H1 (cell line): Measurements from ENCODE around the gene ARHGAP26. TPM values are rescaled to one million over a fixed set of nuclear protein-coding genes. Genes with fewer than 3 reads are reported as not detected.

Source experiments
- CTCF ChIA-PET: fragments of 300-600 bp; sonication (Branson Sonifier 250); formaldehyde crosslinking; loops from one replicate; lab custom pipeline; 2021; ENCODE audit not compliant: partially characterized antibody; lab: Charles Lee
- POLR2A ChIA-PET: fragments of 300-600 bp; sonication (Branson Sonifier 250); formaldehyde crosslinking; loops from one replicate; lab custom pipeline; 2021; ENCODE audit warnings: inconsistent platforms; ENCODE audit not compliant: partially characterized antibody; lab: Charles Lee
- DNase-seq, 2 experiments: peaks; one replicate each; pipeline versions ENCODE4 v3.0.0 to v3.0.0-alpha.2; 2010 to 2022; ENCODE audit warnings: low spot score in 2 of 2, low read depth in 1 of 2, mixed read lengths in 1 of 2
- FAIRE-seq: peaks from 2 replicates; lab custom pipeline; 2011; peaks lifted over from hg19 to GRCh38; lab: Jason Lieb, UNC
- H2AFZ ChIP-seq: 2 replicates; pipeline ENCODE4 v1.8.1; 2012; ENCODE audit warnings: low read length, inconsistent platforms
- H2AK5ac ChIP-seq: 2 replicates; pipeline ENCODE4 v1.6.1; 2013; ENCODE audit warnings: low read depth, low read length
- H2BK120ac ChIP-seq: replicated peaks from 2 replicates; pipeline ENCODE3; 2013; ENCODE audit warnings: low read depth, low read length, inconsistent platforms
- H2BK12ac ChIP-seq: 2 replicates; pipeline ENCODE4 v1.6.1; 2013; ENCODE audit warnings: low read depth, low read length
- H2BK15ac ChIP-seq: 2 replicates; pipeline ENCODE4 v1.6.1; 2013; ENCODE audit warnings: low read length
- H2BK20ac ChIP-seq: 2 replicates; pipeline ENCODE4 v1.6.1; 2013; ENCODE audit warnings: low read length
- H2BK5ac ChIP-seq: 2 replicates; pipeline ENCODE4 v1.6.1; 2013; ENCODE audit warnings: low read depth, low read length
- H3K14ac ChIP-seq: 2 replicates; pipeline ENCODE4 v1.6.1; 2013; ENCODE audit warnings: inconsistent platforms; ENCODE audit not compliant: insufficient read length
- H3K18ac ChIP-seq: 2 replicates; pipeline ENCODE4 v1.6.1; 2013; ENCODE audit warnings: low read length; ENCODE audit errors: extremely low read depth
- H3K23ac ChIP-seq: 2 replicates; pipeline ENCODE4 v1.6.1; 2013; ENCODE audit warnings: inconsistent platforms; ENCODE audit not compliant: insufficient read length
- H3K23me2 ChIP-seq: 2 replicates; pipeline ENCODE4 v1.6.1; 2013; ENCODE audit warnings: low read depth, low read length
- H3K27ac ChIP-seq: 2 replicates; pipeline ENCODE4 v1.6.1; 2011; ENCODE audit warnings: low read depth, low read length, inconsistent platforms
- H3K27me3 ChIP-seq, 4 experiments: replicated peaks in 1 of 4; 1 replicate in 1 of 4; 2 replicates in 3 of 4; pipeline versions ENCODE4 v1.6.1 to v1.8.1; 2011 to 2013; ENCODE audit warnings: low read length in 3 of 4, mild to moderate bottlenecking in 3 of 4, inconsistent platforms in 2 of 4, mixed read lengths in 2 of 4, moderate library complexity in 1 of 4; ENCODE audit not compliant: control insufficient read depth in 3 of 4, insufficient read depth in 3 of 4; ENCODE audit errors: extremely low read depth in 1 of 4
- H3K36me3 ChIP-seq, 4 experiments: 2 replicates each; pipeline versions ENCODE4 v1.6.1 to v1.8.1; 2011 to 2013; ENCODE audit warnings: mild to moderate bottlenecking in 4 of 4, low read length in 3 of 4, moderate library complexity in 2 of 4, control low read depth in 1 of 4, inconsistent platforms in 1 of 4; ENCODE audit not compliant: insufficient read depth in 4 of 4, control insufficient read depth in 2 of 4
- H3K4ac ChIP-seq: replicated peaks from 2 replicates; pipeline ENCODE3; 2013; ENCODE audit warnings: low read length, low read depth, mixed read lengths, inconsistent platforms; ENCODE audit not compliant: insufficient read length
- H3K4me1 ChIP-seq, 4 experiments: replicated peaks in 1 of 4; 1 replicate in 1 of 4; 2 replicates in 3 of 4; pipeline versions ENCODE4 v1.6.1 to v1.8.1; 2011 to 2013; ENCODE audit warnings: low read length in 3 of 4, inconsistent platforms in 2 of 4, mixed read lengths in 1 of 4; ENCODE audit not compliant: insufficient read depth in 4 of 4, control insufficient read depth in 3 of 4
- H3K4me2 ChIP-seq, 2 experiments: 2 replicates each; pipeline versions ENCODE4 v1.6.1 to v1.8.1; 2011 to 2013; ENCODE audit warnings: low read depth in 2 of 2, low read length in 2 of 2, control low read depth in 1 of 2, inconsistent platforms in 1 of 2, mild to moderate bottlenecking in 1 of 2; ENCODE audit not compliant: insufficient read depth in 1 of 2
- H3K4me3 ChIP-seq, 4 experiments: fragments of 200-600, 300-600 bp in 1 of 4; sonication (generic), shearing (Covaris generic), sonication (Bioruptor Twin) in 1 of 4; 2 replicates each; pipeline versions ENCODE4 v1.5.1 to v1.8.1; 2011 to 2016; ENCODE audit warnings: low read length in 4 of 4, low read depth in 3 of 4, control low read depth in 2 of 4, inconsistent platforms in 2 of 4, mild to moderate bottlenecking in 2 of 4, mixed read lengths in 1 of 4, moderate library complexity in 1 of 4; ENCODE audit not compliant: insufficient read depth in 2 of 4; ENCODE audit errors: extremely low read depth in 1 of 4
- H3K56ac ChIP-seq: replicated peaks from 2 replicates; pipeline ENCODE3; 2013; ENCODE audit warnings: low read depth, mild to moderate bottlenecking, mixed read lengths, low read length, inconsistent platforms; ENCODE audit not compliant: insufficient read length
- H3K79me1 ChIP-seq: 2 replicates; pipeline ENCODE4 v1.6.1; 2013; ENCODE audit warnings: low read depth, low read length, control low read depth
- H3K79me2 ChIP-seq, 2 experiments: 2 replicates each; pipeline versions ENCODE4 v1.6.1 to v1.8.1; 2012 to 2013; ENCODE audit warnings: low read length in 2 of 2, mild to moderate bottlenecking in 2 of 2, inconsistent platforms in 1 of 2; ENCODE audit not compliant: insufficient read depth in 2 of 2, control insufficient read depth in 1 of 2
- H3K9ac ChIP-seq, 4 experiments: replicated peaks in 1 of 4; 1 replicate in 1 of 4; 2 replicates in 3 of 4; pipeline versions ENCODE4 v1.6.1 to v1.8.1; 2011 to 2013; ENCODE audit warnings: low read depth in 3 of 4, low read length in 3 of 4, control low read depth in 2 of 4, mild to moderate bottlenecking in 2 of 4, moderate library complexity in 2 of 4, inconsistent platforms in 1 of 4; ENCODE audit errors: extremely low read depth in 1 of 4
- H3K9me3 ChIP-seq, 2 experiments: 2 replicates each; pipeline versions ENCODE4 v1.6.1 to v1.8.1; 2012 to 2013; ENCODE audit warnings: mild to moderate bottlenecking in 2 of 2, moderate library complexity in 2 of 2, control low read depth in 1 of 2, inconsistent platforms in 1 of 2, low read depth in 1 of 2, low read length in 1 of 2, mixed read lengths in 1 of 2; ENCODE audit not compliant: insufficient read depth in 2 of 2
- H4K20me1 ChIP-seq, 2 experiments: replicated peaks in 1 of 2; 2 replicates each; pipeline versions ENCODE3 to v1.8.1; 2011 to 2013; ENCODE audit warnings: inconsistent platforms in 2 of 2, low read length in 2 of 2, mild to moderate bottlenecking in 1 of 2; ENCODE audit not compliant: insufficient read depth in 2 of 2, control insufficient read depth in 1 of 2
- H4K5ac ChIP-seq: 2 replicates; pipeline ENCODE4 v1.6.1; 2013; ENCODE audit warnings: low read length, low read depth, mixed read lengths, inconsistent platforms; ENCODE audit not compliant: insufficient read length
- H4K8ac ChIP-seq: 2 replicates; pipeline ENCODE4 v1.8.0; 2013; ENCODE audit warnings: mild to moderate bottlenecking, moderate library complexity, low read length, inconsistent platforms; ENCODE audit not compliant: insufficient read depth; ENCODE audit errors: extremely low read depth
- H4K91ac ChIP-seq: replicated peaks from 2 replicates; pipeline ENCODE3; 2013; ENCODE audit warnings: low read length, mixed read lengths, inconsistent platforms; ENCODE audit not compliant: insufficient read length
- CHD1 ChIP-seq: IDR thresholded peaks from 2 replicates; pipeline ENCODE4 v1.6.1; 2012; ENCODE audit warnings: low read depth, low read length, improper control_type of control experiment
- CHD2 ChIP-seq: IDR thresholded peaks from 2 replicates; pipeline ENCODE4 v1.6.1; 2012; ENCODE audit warnings: low read length, improper control_type of control experiment
- GABPA ChIP-seq: IDR thresholded peaks from 2 replicates; pipeline ENCODE4 v1.6.1; 2011; ENCODE audit warnings: mild to moderate bottlenecking, low read length, moderate library complexity, borderline replicate concordance; ENCODE audit not compliant: insufficient read depth
- GTF2F1 ChIP-seq: IDR thresholded peaks from 2 replicates; pipeline ENCODE4 v1.6.1; 2012; ENCODE audit warnings: low read depth, low read length, improper control_type of control experiment, borderline replicate concordance
- KDM5A ChIP-seq: fragments of 200-600 bp; IDR thresholded peaks from 2 replicates; pipeline ENCODE4 v1.7.1; 2012; ENCODE audit warnings: mild to moderate bottlenecking, low read length, inconsistent platforms, mixed read lengths
- POU5F1 ChIP-seq: IDR thresholded peaks from 2 replicates; pipeline ENCODE4 v1.6.1; 2011; ENCODE audit warnings: low read depth, mild to moderate bottlenecking, low read length, moderate library complexity
- RXRA ChIP-seq: IDR thresholded peaks from 2 replicates; pipeline ENCODE4 v1.6.1; 2011; ENCODE audit warnings: low read depth, mild to moderate bottlenecking, low read length, moderate library complexity; ENCODE audit not compliant: insufficient read depth
- SP2 ChIP-seq: IDR thresholded peaks from 2 replicates; pipeline ENCODE4 v1.6.1; 2012; ENCODE audit warnings: mild to moderate bottlenecking, low read length, inconsistent platforms
- TBP ChIP-seq: IDR thresholded peaks from 2 replicates; pipeline ENCODE4 v1.6.1; 2011; ENCODE audit warnings: low read depth, low read length, improper control_type of control experiment
- WGBS, 2 experiments: shearing (Covaris generic) in 1 of 2; methylation state at CpG; one replicate each; pipeline versions ENCODE4 v1.1.6 to v1.1.7; 2013 to 2015; ENCODE audit warnings: low lambda C conversion rate in 2 of 2, mixed read lengths in 2 of 2, inconsistent platforms in 1 of 2, low coverage in 1 of 2, missing lambda C conversion rate in 1 of 2; ENCODE audit not compliant: insufficient replicate concordance in 2 of 2, insufficient coverage in 1 of 2, insufficient read length in 1 of 2; ENCODE audit errors: extremely low coverage in 1 of 2, missing lambda C conversion rate in 1 of 2; 5-methylcytosine and 5-hydroxymethylcytosine counted together
- polyA plus RNA-seq, 7 experiments: library from polyadenylated mRNA; depleted of rRNA in 3 of 7; stranded (reverse) in 5 of 7; unstranded in 2 of 7; fragments of >200 nt in 5 of 7; fragments of 200-250 nt in 2 of 7; gene quantifications; 1 replicate in 5 of 7; 2 replicates in 1 of 7; 4 replicates in 1 of 7; pipeline versions ENCODE4 v1.2.1 to v1.2.3, GENCODE V29; 2011 to 2013; ENCODE audit warnings: missing spikeins in 2 of 7, mixed read lengths in 2 of 7
- total RNA-seq: library from RNA; stranded (reverse); fragmentation: NEBNext Ultra II Directional; extraction: Animal tissue kit (Norgen Biotek cat#: 25700); gene quantifications from 2 replicates; pipeline ENCODE4 v1.2.1, GENCODE V29; 2021
- TF ChIP-seq, protein P1 (sequence below): IDR thresholded peaks from 2 replicates; pipeline ENCODE4 v1.6.1; 2012; ENCODE audit warnings: low read length, inconsistent platforms
- TF ChIP-seq, protein P2 (sequence below): IDR thresholded peaks from 2 replicates; pipeline ENCODE4 v1.6.1; 2012; ENCODE audit warnings: inconsistent platforms

ARHGAP26 gene
- total and polyA plus RNA-seq, 2 of the 8 experiments (the other 6 are each of a cell fraction or from before 2014, with no cell fraction given): 7.1 to 24.8 TPM

DNA sequence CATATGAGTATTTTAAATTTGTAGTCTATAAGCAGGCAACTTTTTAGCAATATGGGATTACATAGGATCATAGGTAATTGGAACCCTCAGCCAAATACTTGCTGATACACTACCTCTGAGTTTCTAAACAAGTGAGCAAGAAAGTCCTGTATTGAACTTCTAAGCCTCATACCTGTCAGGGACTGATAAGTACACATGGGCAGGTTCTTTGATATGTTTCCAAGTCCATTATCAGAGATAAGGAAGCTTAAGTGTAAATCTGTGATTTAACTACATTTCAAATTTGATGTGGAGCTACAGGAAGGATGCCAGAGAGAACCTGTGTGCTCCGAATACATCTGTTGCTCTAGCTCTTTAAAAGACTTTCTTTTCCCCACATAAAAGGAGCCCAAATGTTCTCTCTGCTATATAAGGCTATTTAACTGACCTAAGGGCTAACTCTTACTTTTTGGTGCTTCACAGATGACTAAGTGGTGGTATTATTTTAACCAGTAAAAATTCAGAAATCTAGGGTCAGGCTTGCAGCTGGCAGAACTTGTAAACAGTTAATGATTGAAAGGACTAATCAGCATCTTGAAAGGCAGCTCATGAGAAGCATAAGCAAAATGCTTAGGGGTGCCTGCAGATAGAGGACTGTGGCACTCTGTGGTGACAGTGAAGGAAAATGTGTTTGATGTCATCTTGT, 404.7 kb downstream of the ARHGAP26 start:
- Histone ChIP-seq H2AK5ac (no peak overlapping the region), H2BK20ac (no peak overlapping the region), H4K91ac (no peak overlapping the region), H3K23ac (no peak overlapping the region), H2BK5ac (no peak overlapping the region), H3K23me2 (no peaks in the 10 kb centered on the region), H3K27me3 (no peaks in the 10 kb centered on the region), H3K9ac (no peak overlapping the region), H3K36me3 (no peaks in the 10 kb centered on the region), H3K56ac (no peak overlapping the region), H2BK12ac (no peak overlapping the region), H3K4me1 (peaks cover 0 to 8% (median 5%) of the 10 kb centered on the region in 4 experiments; a peak in 5 of 7 replicates), H3K27ac (no peak overlapping the region), H4K8ac (no peak overlapping the region), H4K5ac (no peak overlapping the region), H3K79me2 (no peaks in the 10 kb centered on the region), H3K9me3 (no peaks in the 10 kb centered on the region), H3K4me2 (no peak overlapping the region), H3K79me1 (no peaks in the 10 kb centered on the region), H3K4ac (no peak overlapping the region), H2BK15ac (no peak overlapping the region), H4K20me1 (no peaks in the 10 kb centered on the region), H3K18ac (no peak overlapping the region), H3K4me3 (no peak overlapping the region), H2BK120ac (no peak overlapping the region), H3K14ac (no peak overlapping the region), H2AFZ (no peak overlapping the region)
- CTCF ChIA-PET: interaction anchor here (0.7 to 1.7 kb wide), 3 partner anchors 9 to 34 kb away, joined by 3 to 5 read pairs (median 3); no protein-coding TSS in a partner anchor
- DNase-seq (no peak), FAIRE-seq (no peak)
- WGBS, 2 experiments: 95% methylated on average over 1 of the region's 1 CpG; no CpG with 5 or more reads in 1 of the 2 experiments
- POLR2A ChIA-PET: no interaction called here
- TF ChIP-seq RXRA (no peak), POU5F1 (no peak), CHD2 (no peak), TBP (no peak), SP2 (no peak), GABPA (no peak), KDM5A (no peak), CHD1 (no peak), GTF2F1 (no peak)
- TF ChIP-seq, protein P1, sequence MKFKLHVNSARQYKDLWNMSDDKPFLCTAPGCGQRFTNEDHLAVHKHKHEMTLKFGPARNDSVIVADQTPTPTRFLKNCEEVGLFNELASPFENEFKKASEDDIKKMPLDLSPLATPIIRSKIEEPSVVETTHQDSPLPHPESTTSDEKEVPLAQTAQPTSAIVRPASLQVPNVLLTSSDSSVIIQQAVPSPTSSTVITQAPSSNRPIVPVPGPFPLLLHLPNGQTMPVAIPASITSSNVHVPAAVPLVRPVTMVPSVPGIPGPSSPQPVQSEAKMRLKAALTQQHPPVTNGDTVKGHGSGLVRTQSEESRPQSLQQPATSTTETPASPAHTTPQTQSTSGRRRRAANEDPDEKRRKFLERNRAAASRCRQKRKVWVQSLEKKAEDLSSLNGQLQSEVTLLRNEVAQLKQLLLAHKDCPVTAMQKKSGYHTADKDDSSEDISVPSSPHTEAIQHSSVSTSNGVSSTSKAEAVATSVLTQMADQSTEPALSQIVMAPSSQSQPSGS: no peak
- TF ChIP-seq, protein P2, sequence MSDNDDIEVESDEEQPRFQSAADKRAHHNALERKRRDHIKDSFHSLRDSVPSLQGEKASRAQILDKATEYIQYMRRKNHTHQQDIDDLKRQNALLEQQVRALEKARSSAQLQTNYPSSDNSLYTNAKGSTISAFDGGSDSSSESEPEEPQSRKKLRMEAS: no peak
